Astrocyte of the spinal cord (primary cell): ENCODE data around the gene HDAC10.

Source experiments
- DNase-seq: peaks from one replicate; pipeline ENCODE4 v3.0.0; 2011; ENCODE audit warnings: low read depth, low spot score
- H3K4me3 ChIP-seq: 2 replicates; pipeline ENCODE4 v1.5.1; 2011; ENCODE audit warnings: low read depth, mild to moderate bottlenecking, low read length, moderate library complexity
- in situ Hi-C: cut with HindIII; loops from 2 replicates; pipeline ENCODE4 v1.10.0; 2017; ENCODE audit warnings: low sequenced_read_pairs
- TF ChIP-seq, protein P1 (sequence below): IDR thresholded peaks from 2 replicates; pipeline ENCODE4 v1.5.1; 2012; ENCODE audit warnings: low read depth, mild to moderate bottlenecking, low read length, inconsistent platforms

Gene HDAC10

DNA sequence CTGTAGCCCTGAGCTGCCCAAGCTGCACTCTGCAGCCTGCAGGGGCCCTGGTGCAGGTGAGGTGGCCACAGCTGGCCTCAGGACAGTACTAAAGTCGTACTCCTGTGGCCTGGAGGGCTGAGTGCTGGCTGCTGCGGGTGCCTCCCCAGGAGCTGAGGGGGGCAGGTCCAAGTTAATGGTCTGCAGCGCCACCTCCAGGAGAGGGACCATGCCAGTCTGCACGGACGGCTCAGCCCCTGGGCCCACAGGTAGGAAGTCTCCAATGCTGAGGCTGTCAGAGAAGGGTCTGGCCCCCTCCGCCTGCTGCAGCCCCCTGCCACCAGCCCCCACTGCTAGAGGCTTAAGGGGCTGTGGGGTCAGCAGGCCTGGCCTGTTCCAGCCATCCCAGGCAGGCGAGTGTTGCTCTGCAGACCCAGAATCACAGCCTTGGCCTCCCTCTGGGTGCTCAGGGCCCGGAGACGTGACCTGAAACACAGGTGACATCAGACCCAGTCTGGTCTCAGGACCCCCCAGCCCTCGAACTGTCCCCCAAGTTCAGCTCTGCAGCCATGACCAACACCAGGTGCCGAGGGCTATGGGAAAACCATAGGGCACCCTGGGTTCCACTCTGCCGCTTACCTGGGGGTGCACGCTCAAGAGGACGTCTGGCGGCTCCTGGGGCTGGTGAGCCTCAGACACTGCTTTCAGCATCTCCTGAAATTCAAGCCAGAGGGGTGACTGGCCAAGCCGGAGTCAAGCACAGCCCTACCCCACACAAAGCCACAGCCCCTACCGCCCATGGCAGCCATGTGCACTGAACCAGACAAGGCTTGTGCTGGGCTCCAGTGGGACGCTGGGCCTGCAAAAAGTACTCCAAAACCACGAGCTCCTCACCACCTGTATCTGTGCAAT lies 29.4 kb downstream of the HDAC10 start:
- DNase-seq, result no peak
- TF ChIP-seq, protein P1, sequence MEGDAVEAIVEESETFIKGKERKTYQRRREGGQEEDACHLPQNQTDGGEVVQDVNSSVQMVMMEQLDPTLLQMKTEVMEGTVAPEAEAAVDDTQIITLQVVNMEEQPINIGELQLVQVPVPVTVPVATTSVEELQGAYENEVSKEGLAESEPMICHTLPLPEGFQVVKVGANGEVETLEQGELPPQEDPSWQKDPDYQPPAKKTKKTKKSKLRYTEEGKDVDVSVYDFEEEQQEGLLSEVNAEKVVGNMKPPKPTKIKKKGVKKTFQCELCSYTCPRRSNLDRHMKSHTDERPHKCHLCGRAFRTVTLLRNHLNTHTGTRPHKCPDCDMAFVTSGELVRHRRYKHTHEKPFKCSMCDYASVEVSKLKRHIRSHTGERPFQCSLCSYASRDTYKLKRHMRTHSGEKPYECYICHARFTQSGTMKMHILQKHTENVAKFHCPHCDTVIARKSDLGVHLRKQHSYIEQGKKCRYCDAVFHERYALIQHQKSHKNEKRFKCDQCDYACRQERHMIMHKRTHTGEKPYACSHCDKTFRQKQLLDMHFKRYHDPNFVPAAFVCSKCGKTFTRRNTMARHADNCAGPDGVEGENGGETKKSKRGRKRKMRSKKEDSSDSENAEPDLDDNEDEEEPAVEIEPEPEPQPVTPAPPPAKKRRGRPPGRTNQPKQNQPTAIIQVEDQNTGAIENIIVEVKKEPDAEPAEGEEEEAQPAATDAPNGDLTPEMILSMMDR, result peak; percentile 14
- no peak overlapping the region for H3K4me3 ChIP-seq
- in situ Hi-C loops, result no loop called here

DNA sequence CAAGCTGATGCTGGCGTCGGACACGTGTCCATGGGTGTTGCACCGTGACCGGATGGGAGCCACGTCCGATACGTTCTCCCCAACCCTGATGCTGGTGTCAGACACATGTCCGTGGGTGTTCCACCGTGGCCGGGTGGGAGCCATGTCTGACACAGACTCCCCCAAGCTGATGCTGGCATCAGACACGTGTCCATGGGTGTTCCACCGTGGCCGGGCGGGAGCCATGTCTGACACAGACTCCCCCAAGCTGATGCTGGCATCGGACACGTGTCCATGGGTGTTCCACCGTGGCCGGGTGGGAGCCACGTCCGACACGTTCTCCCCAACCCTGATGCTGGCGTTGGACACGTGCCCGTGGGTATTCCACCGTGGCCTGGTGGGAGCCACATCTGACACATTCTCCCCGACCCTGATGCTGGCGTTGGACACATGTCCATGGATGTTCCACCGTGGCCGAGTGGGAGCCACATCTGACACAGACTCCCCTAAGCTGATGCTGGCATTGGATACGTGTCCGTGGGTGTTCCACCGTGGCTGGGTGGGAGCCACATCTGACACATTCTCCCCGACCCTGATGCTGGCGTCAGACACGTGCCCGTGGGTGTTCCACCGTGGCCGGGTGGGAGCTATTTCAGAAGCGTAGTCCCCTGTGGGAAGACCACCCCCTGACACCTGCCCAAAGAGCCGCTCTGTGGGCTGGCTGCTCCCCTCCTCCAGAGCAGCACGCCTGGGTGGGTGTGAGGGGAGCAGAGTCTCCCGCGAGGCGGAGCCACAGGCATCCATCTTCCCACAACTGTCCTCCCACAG lies 30.3 kb downstream of the HDAC10 start:
- DNase-seq, result no peak
- no peak overlapping the region for H3K4me3 ChIP-seq
- TF ChIP-seq, protein P1, result no peak
- in situ Hi-C loops, result no loop called here

- no peak for DNase-seq
- in situ Hi-C loops, result no loop called here
- H3K4me3 ChIP-seq, result no peak overlapping the region
- TF ChIP-seq, protein P1, result no peak
These were observed 31.1 kb downstream of the HDAC10 start for GRCh38 chr22:50219800-50220602.

GRCh38 chr22:50218996-50219727 lies 31.9 kb downstream of the HDAC10 start:
- TF ChIP-seq, protein P1, result no peak
- DNase-seq, result peak; percentile 77
- no peak overlapping the region for H3K4me3 ChIP-seq
- in situ Hi-C loops, result no loop called here

- H3K4me3 ChIP-seq, result no peak overlapping the region
- in situ Hi-C loops, result no loop called here
- TF ChIP-seq, protein P1, result no peak
- no peak for DNase-seq
These were observed 32.7 kb downstream of the HDAC10 start for GRCh38 chr22:50218153-50218995.
